Erythroblast (primary cell): Measurements from ENCODE around the gene NCOR2.

Experiments used
- GATA1 ChIP-seq: IDR thresholded peaks from 2 replicates; pipeline ENCODE4 v1.6.1; 2011; ENCODE audit warnings: low read depth, mild to moderate bottlenecking, control low read depth, low read length, moderate library complexity
- POLR2A ChIP-seq: IDR thresholded peaks from 2 replicates; pipeline ENCODE4 v1.6.1; 2011; ENCODE audit warnings: mild to moderate bottlenecking, low read length

DNA sequence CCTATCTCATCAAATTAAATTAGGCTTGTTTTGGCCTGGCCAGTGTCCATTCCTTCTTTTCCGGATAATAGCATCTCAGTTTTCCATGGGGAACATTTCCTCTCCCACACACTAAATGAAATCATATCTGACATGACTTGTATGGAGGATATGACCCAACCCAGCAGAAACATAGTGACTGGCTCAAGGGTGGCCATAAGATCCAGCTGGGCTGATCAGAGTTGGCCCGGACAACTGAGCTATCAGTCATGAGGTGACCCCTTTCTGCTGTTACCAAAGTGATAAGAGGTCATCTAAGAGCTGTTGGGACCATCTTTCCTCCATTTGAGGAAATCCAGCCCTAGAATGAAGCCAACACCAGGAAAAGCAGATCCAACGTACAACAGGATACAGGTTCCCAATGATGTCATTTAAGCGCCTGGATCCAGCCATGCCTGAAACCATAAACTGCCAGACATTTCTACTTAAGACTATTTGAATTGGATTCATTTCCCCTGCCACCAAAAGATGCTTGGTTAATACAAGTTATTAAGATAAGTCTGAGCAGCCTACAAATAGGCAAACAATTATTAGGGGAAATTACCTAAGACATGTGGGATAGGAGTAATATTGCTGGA lies 20.7 kb upstream of the NCOR2 start:
- TF ChIP-seq POLR2A (no peak), GATA1 (no peak)
